ENCODE data around the gene GOT2. TPM values are rescaled to one million over a fixed set of nuclear protein-coding genes. Genes with fewer than 3 reads are reported as not detected.
"Not testable (repeated sequence)": the region's sequence is repeated elsewhere in the genome, so short reads cannot be mapped to it uniquely, and the experiment has no call there.

GOT2 gene
- total RNA-seq, 1 donor = 10.0 TPM

- Histone ChIP-seq H3K4me1 (ENCODE audit: insufficient read depth, low read length) (peaks cover 18% of the 10 kb centered on the region), H3K27me3 (ENCODE audit: insufficient read depth, low read length) (no peaks in the 10 kb centered on the region), H3K9me3 (ENCODE audit: low read depth, low read length) (no peaks in the 10 kb centered on the region), H3K4me3 (ENCODE audit: low read length) (peak overlapping the region; percentile 84)
These were observed 1.4 kb downstream of the GOT2 start for GRCh38 chr16:58732545-58733247.

GRCh38 chr16:58730724-58731370, 3.3 kb downstream of the GOT2 start:
- peaks cover 18% of the 10 kb centered on the region for H3K4me1 ChIP-seq (ENCODE audit: insufficient read depth, low read length)
- no peaks in the 10 kb centered on the region for H3K9me3 ChIP-seq (ENCODE audit: low read depth, low read length)
- H3K27me3 ChIP-seq (ENCODE audit: insufficient read depth, low read length) = no peaks in the 10 kb centered on the region
- no peak overlapping the region for H3K4me3 ChIP-seq (ENCODE audit: low read length)

GRCh38 chr16:58727796-58728568, 6.1 kb downstream of the GOT2 start:
- Histone ChIP-seq H3K9me3 (ENCODE audit: low read depth, low read length) (no peaks in the 10 kb centered on the region), H3K4me1 (ENCODE audit: insufficient read depth, low read length) (peaks cover 5% of the 10 kb centered on the region), H3K4me3 (ENCODE audit: low read length) (no peak overlapping the region), H3K27me3 (ENCODE audit: insufficient read depth, low read length) (no peaks in the 10 kb centered on the region)

- no peaks in the 10 kb centered on the region for H3K4me1 ChIP-seq (ENCODE audit: insufficient read depth, low read length)
- H3K27me3 ChIP-seq (ENCODE audit: insufficient read depth, low read length) = no peaks in the 10 kb centered on the region
These were observed 6.9 kb downstream of the GOT2 start for GRCh38 chr16:58727028-58727781.

GRCh38 chr16:58723109-58723508, 11.0 kb downstream of the GOT2 start:
- no peaks in the 10 kb centered on the region for H3K4me1 ChIP-seq (ENCODE audit: insufficient read depth, low read length)
- H3K9me3 ChIP-seq (ENCODE audit: low read depth, low read length) = no peaks in the 10 kb centered on the region
- H3K4me3 ChIP-seq (ENCODE audit: low read length) = no peak overlapping the region
- no peaks in the 10 kb centered on the region for H3K27me3 ChIP-seq (ENCODE audit: insufficient read depth, low read length)

More at GRCh38 chr16:58727028-58727781, 6.9 kb downstream of the GOT2 start:
- Histone ChIP-seq H3K4me3 (ENCODE audit: low read length) (no peak overlapping the region), H3K9me3 (ENCODE audit: low read depth, low read length) (no peaks in the 10 kb centered on the region)

GRCh38 chr16:58717994-58718393, 16.1 kb downstream of the GOT2 start:
- no peaks in the 10 kb centered on the region for H3K27me3 ChIP-seq (ENCODE audit: insufficient read depth, low read length)
- H3K4me3 ChIP-seq (ENCODE audit: low read length) = no peak overlapping the region
- H3K9me3 ChIP-seq (ENCODE audit: low read depth, low read length) = no peaks in the 10 kb centered on the region
- no peaks in the 10 kb centered on the region for H3K4me1 ChIP-seq (ENCODE audit: insufficient read depth, low read length)

- no peak overlapping the region for H3K4me3 ChIP-seq (ENCODE audit: low read length)
These were observed 17.6 kb downstream of the GOT2 start for GRCh38 chr16:58716468-58716867.

GRCh38 chr16:58713742-58714141, 20.4 kb downstream of the GOT2 start:
- Histone ChIP-seq H3K27me3 (ENCODE audit: insufficient read depth, low read length) (no peaks in the 10 kb centered on the region), H3K4me3 (ENCODE audit: low read length) (no peak overlapping the region), H3K4me1 (ENCODE audit: insufficient read depth, low read length) (no peaks in the 10 kb centered on the region), H3K9me3 (ENCODE audit: low read depth, low read length) (no peaks in the 10 kb centered on the region)

More at GRCh38 chr16:58716468-58716867, 17.6 kb downstream of the GOT2 start:
- H3K27me3 ChIP-seq (ENCODE audit: insufficient read depth, low read length) = no peaks in the 10 kb centered on the region
- H3K9me3 ChIP-seq (ENCODE audit: low read depth, low read length) = no peaks in the 10 kb centered on the region
- H3K4me1 ChIP-seq (ENCODE audit: insufficient read depth, low read length) = no peaks in the 10 kb centered on the region

GRCh38 chr16:58709333-58709732, 24.8 kb downstream of the GOT2 start:
- no peaks in the 10 kb centered on the region for H3K4me1 ChIP-seq (ENCODE audit: insufficient read depth, low read length)
- H3K27me3 ChIP-seq (ENCODE audit: insufficient read depth, low read length) = no peaks in the 10 kb centered on the region
- no peak overlapping the region for H3K4me3 ChIP-seq (ENCODE audit: low read length)
- H3K9me3 ChIP-seq (ENCODE audit: low read depth, low read length) = no peaks in the 10 kb centered on the region

GRCh38 chr16:58699151-58699550, 35.0 kb downstream of the GOT2 start:
- Histone ChIP-seq H3K4me1 (ENCODE audit: insufficient read depth, low read length) (peaks cover 12% of the 10 kb centered on the region), H3K9me3 (ENCODE audit: low read depth, low read length) (no peaks in the 10 kb centered on the region), H3K27me3 (ENCODE audit: insufficient read depth, low read length) (no peaks in the 10 kb centered on the region), H3K4me3 (ENCODE audit: low read length) (no peak overlapping the region)

- Histone ChIP-seq H3K9me3 (ENCODE audit: low read depth, low read length) (no peaks in the 10 kb centered on the region), H3K4me3 (ENCODE audit: low read length) (no peak overlapping the region), H3K27me3 (ENCODE audit: insufficient read depth, low read length) (no peaks in the 10 kb centered on the region), H3K4me1 (ENCODE audit: insufficient read depth, low read length) (peaks cover 12% of the 10 kb centered on the region)
These were observed 38.7 kb downstream of the GOT2 start for GRCh38 chr16:58695368-58695767.

GRCh38 chr16:58692450-58692849, 41.7 kb downstream of the GOT2 start:
- H3K9me3 ChIP-seq (ENCODE audit: low read depth, low read length) = no peaks in the 10 kb centered on the region

GRCh38 chr16:58686985-58687706, 47.0 kb downstream of the GOT2 start:
- peaks cover 14% of the 10 kb centered on the region for H3K4me1 ChIP-seq (ENCODE audit: insufficient read depth, low read length)
- not testable (repeated sequence) for H3K27me3 ChIP-seq (ENCODE audit: insufficient read depth, low read length); H3K9me3 ChIP-seq (ENCODE audit: low read depth, low read length); H3K4me3 ChIP-seq (ENCODE audit: low read length)

More at GRCh38 chr16:58692450-58692849, 41.7 kb downstream of the GOT2 start:
- no peak overlapping the region for H3K4me3 ChIP-seq (ENCODE audit: low read length)
- no peaks in the 10 kb centered on the region for H3K27me3 ChIP-seq (ENCODE audit: insufficient read depth, low read length)
- no peaks in the 10 kb centered on the region for H3K4me1 ChIP-seq (ENCODE audit: insufficient read depth, low read length)

GRCh38 chr16:58685084-58685449, 49.0 kb downstream of the GOT2 start:
- Histone ChIP-seq H3K4me1 (ENCODE audit: insufficient read depth, low read length) (peaks cover 14% of the 10 kb centered on the region), H3K9me3 (ENCODE audit: low read depth, low read length) (no peaks in the 10 kb centered on the region), H3K27me3 (ENCODE audit: insufficient read depth, low read length) (no peaks in the 10 kb centered on the region), H3K4me3 (ENCODE audit: low read length) (no peak overlapping the region)
